Chondrocyte (in vitro differentiated cells): Measurements from ENCODE around the gene EDARADD. TPM values are rescaled to one million over a fixed set of nuclear protein-coding genes. Genes with fewer than 3 reads are reported as not detected.

ENCODE experiments used
- DNase-seq: peaks from one replicate; pipeline ENCODE4 v3.0.0; 2021; ENCODE audit warnings: mixed read lengths, low spot score
- H3K27ac Mint-ChIP-seq: one replicate; pipeline ENCODE4 v1.8.0; 2021; ENCODE audit warnings: mild to moderate bottlenecking, moderate library complexity, mixed read lengths; ENCODE audit not compliant: unreplicated experiment
- H3K27me3 Mint-ChIP-seq: 2 replicates; pipeline ENCODE4 v1.8.0; 2021; ENCODE audit warnings: low read depth, mixed read lengths
- H3K36me3 Mint-ChIP-seq: 2 replicates; pipeline ENCODE4 v1.8.0; 2021; ENCODE audit warnings: low read depth, mixed read lengths
- H3K4me1 Mint-ChIP-seq: 2 replicates; pipeline ENCODE4 v1.8.0; 2021; ENCODE audit warnings: low read depth, mild to moderate bottlenecking, mixed read lengths
- H3K4me3 Mint-ChIP-seq: one replicate; pipeline ENCODE4 v1.8.0; 2021; ENCODE audit warnings: mild to moderate bottlenecking, moderate library complexity, mixed read lengths; ENCODE audit not compliant: unreplicated experiment
- H3K9me3 Mint-ChIP-seq: 2 replicates; pipeline ENCODE4 v1.8.0; 2021; ENCODE audit warnings: low read depth, mixed read lengths
- total RNA-seq: library from RNA; stranded (reverse); gene quantifications from 3 replicates; pipeline ENCODE4 v1.2.1, GENCODE V29; 2021
- TF ChIP-seq, protein P1 (sequence below): fragments of 200-600 bp; sonication (generic); IDR thresholded peaks from 2 replicates; pipeline ENCODE4 v1.5.0; 2021; ENCODE audit warnings: antibody characterized with exemption, mild to moderate bottlenecking, moderate library complexity

The EDARADD gene
- total RNA-seq, 1 donor from 2014 or later = 0.40 TPM

DNA sequence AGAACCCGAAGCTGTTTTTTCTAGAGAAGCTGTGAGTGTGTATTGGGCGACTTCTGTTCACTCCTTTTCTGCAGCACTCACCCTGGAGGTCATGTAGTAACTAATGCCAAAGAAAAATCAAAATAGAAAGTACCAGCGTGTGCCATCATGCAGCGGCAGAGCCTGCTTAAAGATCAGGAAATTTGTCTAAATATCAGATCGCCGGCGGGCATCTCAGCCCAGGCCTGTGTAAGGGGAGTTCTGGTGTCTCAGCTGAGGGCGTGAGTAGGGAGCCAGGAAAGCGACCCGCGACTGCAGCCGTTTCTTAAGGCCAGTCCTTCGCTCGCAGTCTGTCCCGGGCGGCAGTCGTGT lies 768 bp downstream of the EDARADD start:
- no peak for DNase-seq
- H3K27me3 Mint-ChIP-seq = peaks cover 44% of the 10 kb centered on the region
- TF ChIP-seq, protein P1, sequence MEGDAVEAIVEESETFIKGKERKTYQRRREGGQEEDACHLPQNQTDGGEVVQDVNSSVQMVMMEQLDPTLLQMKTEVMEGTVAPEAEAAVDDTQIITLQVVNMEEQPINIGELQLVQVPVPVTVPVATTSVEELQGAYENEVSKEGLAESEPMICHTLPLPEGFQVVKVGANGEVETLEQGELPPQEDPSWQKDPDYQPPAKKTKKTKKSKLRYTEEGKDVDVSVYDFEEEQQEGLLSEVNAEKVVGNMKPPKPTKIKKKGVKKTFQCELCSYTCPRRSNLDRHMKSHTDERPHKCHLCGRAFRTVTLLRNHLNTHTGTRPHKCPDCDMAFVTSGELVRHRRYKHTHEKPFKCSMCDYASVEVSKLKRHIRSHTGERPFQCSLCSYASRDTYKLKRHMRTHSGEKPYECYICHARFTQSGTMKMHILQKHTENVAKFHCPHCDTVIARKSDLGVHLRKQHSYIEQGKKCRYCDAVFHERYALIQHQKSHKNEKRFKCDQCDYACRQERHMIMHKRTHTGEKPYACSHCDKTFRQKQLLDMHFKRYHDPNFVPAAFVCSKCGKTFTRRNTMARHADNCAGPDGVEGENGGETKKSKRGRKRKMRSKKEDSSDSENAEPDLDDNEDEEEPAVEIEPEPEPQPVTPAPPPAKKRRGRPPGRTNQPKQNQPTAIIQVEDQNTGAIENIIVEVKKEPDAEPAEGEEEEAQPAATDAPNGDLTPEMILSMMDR = no peak
- H3K36me3 Mint-ChIP-seq = peaks cover 2% of the 10 kb centered on the region
- peaks cover 9% of the 10 kb centered on the region for H3K4me1 Mint-ChIP-seq
- H3K9me3 Mint-ChIP-seq = no peaks in the 10 kb centered on the region
- no peak overlapping the region for H3K27ac Mint-ChIP-seq
- H3K4me3 Mint-ChIP-seq = peak overlapping the region; percentile 74

DNA sequence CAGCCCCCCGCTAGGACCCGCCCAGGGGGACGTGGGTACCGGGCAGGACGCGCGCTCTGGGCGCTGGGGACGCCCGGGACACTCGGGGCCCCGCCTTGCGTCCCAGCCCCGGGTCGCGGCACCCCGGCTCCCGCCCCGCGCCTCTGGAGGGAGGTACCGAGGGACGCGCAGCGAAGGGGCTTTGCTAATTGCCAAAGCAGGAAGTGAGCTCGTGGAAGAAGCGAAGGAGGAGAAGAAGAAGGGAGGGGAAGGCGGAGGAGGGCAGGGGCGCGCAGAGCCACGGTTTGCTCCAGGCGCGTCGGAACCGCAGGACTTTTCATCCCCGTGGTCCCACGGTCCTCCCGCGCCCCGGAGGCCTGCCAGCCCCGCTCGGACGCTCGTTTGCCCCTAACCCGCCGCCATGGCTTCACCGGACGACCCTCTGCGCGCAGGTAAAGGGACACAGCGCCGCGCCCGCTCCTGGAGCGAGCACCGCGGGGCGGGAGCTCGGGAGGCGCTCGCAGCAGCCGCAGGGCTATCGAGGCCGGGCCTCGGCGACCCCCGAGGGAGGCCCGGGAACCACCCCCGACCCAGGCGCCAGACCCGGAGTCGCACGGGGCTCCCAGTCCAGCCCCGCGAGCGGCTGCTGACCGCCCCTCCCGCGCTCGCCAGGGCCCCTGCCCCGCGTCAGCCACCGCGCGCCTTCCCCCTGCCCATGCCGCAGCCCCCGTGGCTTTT lies 1.3 kb downstream of the EDARADD start:
- Mint-ChIP-seq H3K4me3 (peak overlapping the region; percentile 80), H3K27me3 (peaks cover 45% of the 10 kb centered on the region), H3K4me1 (peaks cover 14% of the 10 kb centered on the region), H3K27ac (no peak overlapping the region), H3K9me3 (no peaks in the 10 kb centered on the region), H3K36me3 (peaks cover 2% of the 10 kb centered on the region)
- TF ChIP-seq, protein P1 = no peak
- no peak for DNase-seq

DNA sequence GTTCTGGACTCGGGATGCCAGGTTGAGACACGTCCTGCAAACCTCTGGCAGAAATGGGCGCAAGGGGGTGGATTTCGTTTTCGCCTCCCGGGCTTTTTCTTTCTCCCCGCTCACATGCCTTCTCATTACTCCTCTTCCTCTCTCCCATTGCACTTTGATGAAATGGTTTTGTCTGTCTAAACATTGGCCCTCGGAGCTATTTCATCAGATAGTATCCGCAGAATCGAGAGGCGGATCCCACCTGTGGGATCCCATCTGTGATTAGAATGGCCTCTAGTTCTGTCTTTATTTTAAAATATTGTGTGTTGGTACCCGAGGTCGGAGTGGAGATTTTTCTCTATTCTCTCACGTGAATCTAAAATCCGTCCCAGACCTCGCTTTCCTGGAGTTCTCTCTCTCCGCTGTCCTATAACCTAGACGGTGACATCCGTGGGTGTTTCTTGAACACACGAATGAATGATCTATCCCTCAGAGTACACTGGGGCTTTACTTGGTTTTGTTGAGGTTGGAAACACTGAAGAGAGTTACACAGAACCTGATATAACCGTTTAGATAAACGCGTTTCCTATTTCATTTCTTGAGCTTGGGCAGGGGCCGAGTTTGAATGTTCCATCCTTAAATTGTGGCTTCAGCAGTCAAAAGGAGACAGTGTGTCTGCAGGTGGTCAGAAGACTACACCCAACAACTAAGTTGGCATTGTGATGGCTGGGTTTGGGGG lies 2.0 kb downstream of the EDARADD start:
- H3K4me3 Mint-ChIP-seq = peak overlapping the region; percentile 80
- TF ChIP-seq, protein P1 = no peak
- H3K36me3 Mint-ChIP-seq = peaks cover 2% of the 10 kb centered on the region
- no peaks in the 10 kb centered on the region for H3K9me3 Mint-ChIP-seq
- H3K27me3 Mint-ChIP-seq = peaks cover 40% of the 10 kb centered on the region
- no peak overlapping the region for H3K27ac Mint-ChIP-seq
- peaks cover 15% of the 10 kb centered on the region for H3K4me1 Mint-ChIP-seq
- no peak for DNase-seq

DNA sequence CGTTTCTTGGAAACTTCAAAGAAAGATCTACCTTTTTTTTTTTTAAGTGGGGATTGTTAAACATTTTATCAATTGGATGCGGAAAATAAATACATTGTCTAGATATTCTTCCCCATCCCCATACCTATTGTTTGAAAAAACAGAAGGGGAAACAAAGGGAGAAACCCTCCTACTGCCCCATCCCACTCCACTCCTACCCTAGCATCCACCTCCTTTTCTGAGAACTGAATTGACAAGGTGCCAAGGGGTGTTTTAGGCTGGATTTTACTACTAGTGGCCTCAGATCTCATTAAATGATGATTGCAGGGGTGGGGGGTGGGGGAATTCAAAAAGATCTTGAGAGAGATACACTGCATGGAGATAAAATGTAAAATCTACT lies 2.6 kb downstream of the EDARADD start:
- peaks cover 41% of the 10 kb centered on the region for H3K27me3 Mint-ChIP-seq
- DNase-seq = no peak
- H3K4me3 Mint-ChIP-seq = no peak overlapping the region
- H3K4me1 Mint-ChIP-seq = peaks cover 15% of the 10 kb centered on the region
- TF ChIP-seq, protein P1 = no peak
- H3K27ac Mint-ChIP-seq = no peak overlapping the region
- H3K9me3 Mint-ChIP-seq = no peaks in the 10 kb centered on the region
- peaks cover 2% of the 10 kb centered on the region for H3K36me3 Mint-ChIP-seq

DNA sequence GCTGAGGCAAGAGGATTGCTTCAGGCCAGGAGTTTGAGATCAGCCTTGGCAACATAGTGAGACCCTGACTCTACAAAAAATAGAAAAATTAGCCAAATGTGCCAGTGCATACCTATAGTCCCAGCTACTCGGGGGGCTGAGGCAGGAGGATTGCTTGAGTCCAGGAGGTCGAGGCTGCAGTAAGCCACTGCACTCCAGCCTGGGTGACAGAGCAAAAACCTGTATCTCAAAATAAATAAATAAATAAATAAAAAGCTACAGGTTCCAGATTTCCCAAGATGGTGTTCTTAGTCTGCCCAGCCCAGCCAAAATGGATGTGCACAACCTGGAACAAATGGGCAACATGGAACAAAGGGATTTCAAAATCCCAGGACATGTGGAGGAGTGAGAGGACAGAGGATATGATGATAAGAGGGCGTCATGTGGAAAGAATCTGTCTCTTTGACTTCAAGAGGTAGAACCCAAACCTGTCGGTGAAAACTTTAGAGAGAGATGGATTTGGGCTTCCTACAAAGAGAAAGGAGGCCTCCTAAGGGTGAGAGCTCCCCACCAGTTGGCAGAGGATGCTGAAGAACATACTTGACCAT lies 3.2 kb downstream of the EDARADD start:
- Mint-ChIP-seq H3K4me1 (peaks cover 15% of the 10 kb centered on the region), H3K27ac (no peak overlapping the region), H3K9me3 (no peaks in the 10 kb centered on the region), H3K27me3 (peaks cover 39% of the 10 kb centered on the region), H3K36me3 (peaks cover 2% of the 10 kb centered on the region), H3K4me3 (no peak overlapping the region)
- TF ChIP-seq, protein P1 = no peak
- DNase-seq = no peak
